Vagina (tissue), 2 donors: ENCODE measurements around the gene PLEKHM3.

Experiments used
- POLR2AphosphoS5 ChIP-seq, 2 donors: sonication (generic); formaldehyde crosslinking; IDR thresholded peaks; one replicate each; pipeline ENCODE4 v1.9.0; 2017; ENCODE audit warnings: antibody characterized with exemption in 2 of 2, mild to moderate bottlenecking in 2 of 2, low read depth in 1 of 2; ENCODE audit not compliant: insufficient read depth in 1 of 2
- TF ChIP-seq, protein P1 (sequence below), 3 experiments: fragments of 450-650 bp in 2 of 3; fragments of 200-600 bp in 1 of 3; sonication (generic) in 1 of 3; IDR thresholded peaks; one replicate each; pipeline ENCODE4 v1.5.1; 2017 to 2019; ENCODE audit warnings: antibody characterized with exemption in 3 of 3, mild to moderate bottlenecking in 2 of 3, moderate library complexity in 2 of 3

DNA sequence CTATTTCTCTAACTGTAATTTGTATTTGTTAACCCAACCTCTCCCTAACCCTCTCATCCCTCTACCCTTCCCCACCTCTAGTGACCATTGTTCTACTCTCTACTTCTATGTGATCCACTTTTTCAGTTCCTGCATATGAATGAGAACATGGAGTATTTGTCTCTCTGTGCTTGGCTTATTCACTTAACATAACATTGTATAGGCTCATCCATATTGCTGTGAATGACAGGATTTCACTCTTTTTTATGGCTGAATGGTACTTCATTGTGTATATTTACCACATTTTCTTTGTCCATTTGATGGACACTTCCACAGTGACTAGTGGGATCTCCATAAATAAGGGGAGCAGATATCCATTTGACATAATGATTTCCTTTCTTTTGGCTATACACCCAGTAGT lies 103.7 kb downstream of the PLEKHM3 start:
- TF ChIP-seq POLR2AphosphoS5 (IDR thresholded peaks at IDR 0.05; ENCODE audit: insufficient read depth in 1 of 2, low read depth in 1 of 2), result no peak
- TF ChIP-seq, protein P1, sequence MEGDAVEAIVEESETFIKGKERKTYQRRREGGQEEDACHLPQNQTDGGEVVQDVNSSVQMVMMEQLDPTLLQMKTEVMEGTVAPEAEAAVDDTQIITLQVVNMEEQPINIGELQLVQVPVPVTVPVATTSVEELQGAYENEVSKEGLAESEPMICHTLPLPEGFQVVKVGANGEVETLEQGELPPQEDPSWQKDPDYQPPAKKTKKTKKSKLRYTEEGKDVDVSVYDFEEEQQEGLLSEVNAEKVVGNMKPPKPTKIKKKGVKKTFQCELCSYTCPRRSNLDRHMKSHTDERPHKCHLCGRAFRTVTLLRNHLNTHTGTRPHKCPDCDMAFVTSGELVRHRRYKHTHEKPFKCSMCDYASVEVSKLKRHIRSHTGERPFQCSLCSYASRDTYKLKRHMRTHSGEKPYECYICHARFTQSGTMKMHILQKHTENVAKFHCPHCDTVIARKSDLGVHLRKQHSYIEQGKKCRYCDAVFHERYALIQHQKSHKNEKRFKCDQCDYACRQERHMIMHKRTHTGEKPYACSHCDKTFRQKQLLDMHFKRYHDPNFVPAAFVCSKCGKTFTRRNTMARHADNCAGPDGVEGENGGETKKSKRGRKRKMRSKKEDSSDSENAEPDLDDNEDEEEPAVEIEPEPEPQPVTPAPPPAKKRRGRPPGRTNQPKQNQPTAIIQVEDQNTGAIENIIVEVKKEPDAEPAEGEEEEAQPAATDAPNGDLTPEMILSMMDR (IDR thresholded peaks at IDR 0.05), result no peak
